Esophagus squamous epithelium (tissue), 5 donors: ENCODE results near the gene TRIM47. TPM values are rescaled to one million over a fixed set of nuclear protein-coding genes. Genes with fewer than 3 reads are reported as not detected.

Experiments
- DNase-seq: peaks from one replicate; lab custom pipeline; 2025; lab: John Stamatoyannopoulos, UW
- H3K27ac ChIP-seq, 4 donors: fragments of 200-600 bp; sonication (generic); one replicate each; pipeline ENCODE4 v1.5.1; 2016 to 2019; ENCODE audit warnings: mild to moderate bottlenecking in 1 of 4
- H3K27me3 ChIP-seq, 4 donors: fragments of 200-600 bp; sonication (generic); 1 replicate in 3 of 4; 2 replicates in 1 of 4; pipeline versions ENCODE4 v1.5.1 to v1.6.0; 2017 to 2021; ENCODE audit warnings: antibody characterized with exemption in 1 of 4
- H3K36me3 ChIP-seq, 3 donors: fragments of 200-600 bp; sonication (generic); one replicate each; pipeline ENCODE4 v1.5.1; 2016 to 2019
- H3K4me1 ChIP-seq, 3 donors: fragments of 200-600 bp; sonication (generic); one replicate each; pipeline ENCODE4 v1.5.1; 2017 to 2019
- H3K4me3 ChIP-seq, 4 donors: fragments of 200-600 bp; sonication (generic); 1 replicate in 3 of 4; 2 replicates in 1 of 4; pipeline ENCODE4 v1.5.1; 2016 to 2019; ENCODE audit warnings: mild to moderate bottlenecking in 2 of 4, moderate library complexity in 1 of 4
- H3K9me3 ChIP-seq, 3 donors: fragments of 200-600 bp; sonication (generic); one replicate each; pipeline ENCODE4 v1.5.1; 2016 to 2019
- POLR2A ChIP-seq, 4 donors: fragments of 450-650 bp; IDR thresholded peaks; one replicate each; pipeline ENCODE4 v1.6.1; 2017; ENCODE audit warnings: antibody characterized with exemption in 4 of 4, mild to moderate bottlenecking in 4 of 4, moderate library complexity in 3 of 4
- WGBS, 2 donors: methylation state at CpG; one replicate each; pipeline ENCODE4 v1.1.5; 2018; 5-methylcytosine and 5-hydroxymethylcytosine counted together
- intact Hi-C: fragments of 100-400 bp; cut with DNase I; formaldehyde crosslinking; loops from one replicate; pipeline ENCODE4 v1.15.0; 2022
- total RNA-seq, 4 donors: library from RNA; depleted of rRNA; stranded (reverse); fragments of >200 nt; gene quantifications; one replicate each; pipeline ENCODE4 v1.1.0, GENCODE V29; 2016
- TF ChIP-seq, protein P1 (sequence below), 6 experiments: fragments of 450-650 bp in 4 of 6; fragments of 200-600 bp in 2 of 6; sonication (generic) in 2 of 6; IDR thresholded peaks; one replicate each; pipeline ENCODE4 v1.5.1; 2016 to 2019; ENCODE audit warnings: antibody characterized with exemption in 6 of 6, mild to moderate bottlenecking in 4 of 6, moderate library complexity in 4 of 6
- donor health status: DM: yes; HTN: yes; CAD: no.

The TRIM47 gene
- total RNA-seq, 4 donors from 2014 or later: 19.5 to 33.4 (median 25.5) TPM

DNA sequence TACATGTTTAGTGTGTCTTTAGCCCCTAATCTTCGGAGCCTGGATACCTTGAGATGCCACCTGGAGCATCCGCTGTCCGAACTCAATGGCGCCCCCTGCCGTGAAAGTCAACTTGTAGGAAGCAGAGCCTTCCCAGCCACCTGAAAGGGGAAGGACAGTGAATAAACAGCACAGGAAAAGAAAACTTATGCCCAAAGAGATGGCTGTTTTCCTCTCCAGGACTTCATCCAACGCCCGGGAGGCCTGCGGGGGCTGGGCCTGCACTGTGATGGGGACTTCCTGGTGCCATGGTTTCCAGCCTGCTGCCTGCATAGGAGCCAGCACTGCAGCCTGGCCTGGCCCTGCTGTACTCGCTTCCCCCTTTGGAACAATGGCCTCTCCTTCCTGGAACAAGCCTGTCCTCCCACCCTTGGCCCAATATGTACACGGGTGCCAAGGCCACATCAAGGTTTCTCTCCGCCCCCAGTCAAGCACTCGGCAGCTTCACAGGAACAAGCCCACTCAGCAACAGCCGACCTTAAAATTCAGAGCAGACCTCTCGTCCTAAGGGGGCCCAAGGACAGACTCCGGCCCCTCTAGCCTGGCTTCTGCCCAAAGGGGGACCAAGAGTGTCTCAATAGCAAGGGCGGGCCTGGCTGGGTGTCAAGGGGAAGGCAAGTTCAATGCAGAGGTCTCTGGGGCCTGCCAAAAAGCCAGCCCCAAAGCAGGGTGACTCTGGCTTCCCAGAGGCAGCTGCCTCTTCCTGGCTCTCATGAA lies 29.7 kb downstream of the TRIM47 start:
- TF ChIP-seq, protein P1, sequence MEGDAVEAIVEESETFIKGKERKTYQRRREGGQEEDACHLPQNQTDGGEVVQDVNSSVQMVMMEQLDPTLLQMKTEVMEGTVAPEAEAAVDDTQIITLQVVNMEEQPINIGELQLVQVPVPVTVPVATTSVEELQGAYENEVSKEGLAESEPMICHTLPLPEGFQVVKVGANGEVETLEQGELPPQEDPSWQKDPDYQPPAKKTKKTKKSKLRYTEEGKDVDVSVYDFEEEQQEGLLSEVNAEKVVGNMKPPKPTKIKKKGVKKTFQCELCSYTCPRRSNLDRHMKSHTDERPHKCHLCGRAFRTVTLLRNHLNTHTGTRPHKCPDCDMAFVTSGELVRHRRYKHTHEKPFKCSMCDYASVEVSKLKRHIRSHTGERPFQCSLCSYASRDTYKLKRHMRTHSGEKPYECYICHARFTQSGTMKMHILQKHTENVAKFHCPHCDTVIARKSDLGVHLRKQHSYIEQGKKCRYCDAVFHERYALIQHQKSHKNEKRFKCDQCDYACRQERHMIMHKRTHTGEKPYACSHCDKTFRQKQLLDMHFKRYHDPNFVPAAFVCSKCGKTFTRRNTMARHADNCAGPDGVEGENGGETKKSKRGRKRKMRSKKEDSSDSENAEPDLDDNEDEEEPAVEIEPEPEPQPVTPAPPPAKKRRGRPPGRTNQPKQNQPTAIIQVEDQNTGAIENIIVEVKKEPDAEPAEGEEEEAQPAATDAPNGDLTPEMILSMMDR (IDR thresholded peaks at IDR 0.05): peak; percentile 58 to 83 (median 63)
- no peak for TF ChIP-seq POLR2A (IDR thresholded peaks at IDR 0.05)
- Histone ChIP-seq H3K27ac (peak overlapping the region; percentile 23 to 95 (median 90)), H3K4me3 (no peak overlapping the region), H3K27me3 (no peaks in the 10 kb centered on the region), H3K9me3 (no peaks in the 10 kb centered on the region), H3K4me1 (peaks cover 33 to 100% (median 66%) of the 10 kb centered on the region in 3 donors), H3K36me3 (peaks cover 41 to 74% (median 49%) of the 10 kb centered on the region in 3 donors)
- intact Hi-C loops: no loop called here
- no peak for DNase-seq
- 16 to 21% methylated on average over 9 to 10 of the region's 16 CpGs for WGBS, 2 donors

DNA sequence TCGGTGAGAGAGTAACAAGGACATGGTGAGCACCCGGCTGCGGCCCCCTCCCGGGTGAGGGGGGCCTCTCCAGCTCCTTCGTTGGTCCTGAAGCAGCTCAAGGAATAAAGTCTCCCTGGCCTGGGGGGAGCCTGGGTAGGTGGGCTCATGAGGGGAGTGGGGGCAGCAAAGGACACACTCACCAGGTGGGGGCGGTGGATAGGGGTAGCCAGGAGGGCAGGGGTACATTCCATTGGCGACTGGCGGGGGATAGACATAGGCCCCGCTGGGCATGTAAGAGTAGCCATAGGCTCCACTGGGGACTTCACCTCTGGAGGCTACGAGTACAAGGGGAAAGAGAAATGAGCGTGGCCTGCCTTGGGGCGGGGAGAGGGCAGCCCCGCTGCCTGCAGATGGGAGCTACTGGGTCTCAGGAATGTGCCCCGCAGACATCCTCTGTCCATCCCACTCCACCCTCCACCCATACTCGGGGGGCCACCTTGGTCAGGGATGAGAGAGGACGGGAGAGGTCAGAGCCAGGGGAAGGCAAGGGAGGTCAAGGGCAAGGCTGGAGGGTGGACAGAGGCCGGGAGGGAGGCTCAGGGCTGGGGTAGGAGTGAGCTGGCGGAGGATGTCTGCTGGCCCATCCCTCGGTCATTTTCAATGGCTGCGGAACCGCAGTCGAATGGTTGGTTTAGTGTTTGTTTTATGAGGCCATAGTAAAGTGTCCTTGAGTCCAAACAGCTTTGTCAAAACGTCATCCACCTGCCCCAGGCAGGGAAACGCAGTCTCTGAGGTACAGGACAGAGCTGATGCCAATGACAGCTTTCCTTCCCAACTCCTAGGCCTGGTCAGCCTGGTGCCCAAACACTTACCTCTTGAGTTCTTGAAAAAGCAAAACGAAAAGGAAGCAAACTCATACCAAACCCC lies 30.5 kb downstream of the TRIM47 start:
- Histone ChIP-seq H3K27me3 (no peaks in the 10 kb centered on the region), H3K36me3 (peaks cover 41 to 72% (median 49%) of the 10 kb centered on the region in 3 donors), H3K27ac (peak overlapping the region; percentile 17 to 95 (median 90)), H3K4me1 (peaks cover 26 to 100% (median 58%) of the 10 kb centered on the region in 3 donors), H3K4me3 (no peak overlapping the region), H3K9me3 (no peaks in the 10 kb centered on the region)
- DNase-seq: no peak
- TF ChIP-seq POLR2A (IDR thresholded peaks at IDR 0.05): no peak
- TF ChIP-seq, protein P1 (IDR thresholded peaks at IDR 0.05): no peak
- 81% methylated on average over 16 to 21 of the region's 25 CpGs for WGBS, 2 donors
- intact Hi-C loops: no loop called here

DNA sequence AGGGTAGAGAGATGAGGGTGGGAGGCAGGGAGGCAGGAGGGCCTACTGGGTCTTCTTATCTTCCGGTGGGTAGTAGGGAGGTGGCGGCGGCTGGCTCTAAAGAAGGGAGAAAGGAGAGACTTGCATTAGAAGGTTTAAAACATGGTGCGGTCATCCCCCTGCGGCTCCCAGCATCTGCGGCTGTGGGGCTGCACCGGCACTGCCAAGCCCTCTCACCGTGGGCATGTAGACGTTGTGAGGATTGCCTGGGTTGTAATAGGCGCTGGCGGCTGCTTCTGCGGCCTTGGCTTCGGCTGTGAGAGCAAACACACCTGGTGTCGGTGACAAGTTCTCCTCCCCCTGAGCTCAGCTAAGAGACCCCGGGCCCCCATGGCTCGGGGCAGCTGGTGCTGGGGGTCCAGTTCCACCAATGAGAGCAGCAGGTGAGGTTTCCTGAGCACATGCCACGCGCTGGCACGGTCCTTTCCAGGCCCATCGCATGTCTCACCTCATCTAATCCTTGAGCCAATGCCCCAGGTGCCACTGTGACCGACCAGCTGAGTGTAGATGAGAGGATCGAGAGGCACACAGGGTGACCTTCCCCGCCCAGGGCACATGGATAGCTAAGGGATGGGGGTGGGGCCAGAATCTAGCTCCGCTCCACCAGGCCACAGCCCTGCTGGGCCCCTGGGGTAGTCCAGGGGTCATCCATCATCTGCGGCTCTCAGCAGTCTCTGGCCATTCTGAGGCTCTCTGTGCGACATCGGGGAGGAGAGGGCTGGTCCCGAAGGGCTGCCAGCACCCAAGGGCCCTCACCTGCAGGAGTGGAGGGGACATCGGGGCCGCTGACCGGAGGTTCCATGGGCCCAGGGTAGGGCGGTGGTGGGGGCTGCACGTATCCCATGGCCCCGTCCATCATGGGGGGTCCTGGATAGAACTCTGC lies 31.4 kb downstream of the TRIM47 start:
- Histone ChIP-seq H3K4me3 (no peak overlapping the region), H3K27ac (peak overlapping the region; percentile 90 to 95 (median 92)), H3K9me3 (no peaks in the 10 kb centered on the region), H3K36me3 (peaks cover 41 to 68% (median 49%) of the 10 kb centered on the region in 3 donors), H3K4me1 (peaks cover 26 to 100% (median 56%) of the 10 kb centered on the region in 3 donors), H3K27me3 (no peaks in the 10 kb centered on the region)
- 75 to 94% methylated on average over 7 to 9 of the region's 34 CpGs for WGBS, 2 donors
- TF ChIP-seq POLR2A (IDR thresholded peaks at IDR 0.05): no peak
- TF ChIP-seq, protein P1 (IDR thresholded peaks at IDR 0.05): no peak
- intact Hi-C loops: no loop called here
- no peak for DNase-seq

DNA sequence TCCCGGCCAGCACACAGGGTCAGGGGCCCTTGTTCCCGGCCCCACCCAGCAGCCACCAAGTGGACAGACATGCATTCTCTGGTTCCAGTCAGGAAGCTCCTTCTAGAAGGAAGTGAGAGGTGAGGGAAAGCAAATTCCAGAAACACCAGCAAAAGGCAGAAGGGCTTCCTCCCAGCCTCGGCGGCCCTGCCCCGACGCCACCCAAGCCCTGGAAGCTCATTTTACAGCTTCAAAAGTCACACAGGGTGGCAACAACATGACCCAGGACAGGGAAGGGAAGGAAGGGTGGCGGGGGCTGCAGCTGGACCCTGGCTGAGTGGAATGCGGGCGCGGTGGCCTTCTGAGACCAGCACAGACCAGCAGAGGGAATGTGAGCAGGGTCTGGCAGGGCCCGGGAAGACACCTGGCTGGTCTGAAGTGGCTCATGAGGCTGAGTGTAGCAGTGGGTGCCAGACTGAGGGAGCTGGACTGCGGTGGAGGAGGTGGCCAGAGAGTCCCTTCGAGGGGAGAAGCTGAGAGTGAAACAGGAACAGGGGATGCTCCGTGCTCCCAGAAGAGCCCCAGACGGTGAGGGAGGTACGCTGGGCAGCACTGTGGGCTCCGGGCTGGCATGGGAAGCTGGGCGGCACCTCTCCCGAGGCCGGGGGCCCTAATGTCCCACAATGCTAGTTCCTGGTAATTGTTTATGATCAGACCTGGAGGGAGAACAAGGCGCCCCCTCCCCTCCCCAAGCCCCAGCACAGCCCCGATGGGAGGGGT lies 32.3 kb downstream of the TRIM47 start:
- Histone ChIP-seq H3K27ac (peak overlapping the region; percentile 90 to 95 (median 92)), H3K4me3 (no peak overlapping the region), H3K27me3 (no peaks in the 10 kb centered on the region), H3K9me3 (no peaks in the 10 kb centered on the region), H3K36me3 (peaks cover 41 to 60% (median 43%) of the 10 kb centered on the region in 3 donors), H3K4me1 (peaks cover 26 to 94% (median 56%) of the 10 kb centered on the region in 3 donors)
- WGBS, 2 donors: 75 to 88% methylated on average over 15 to 19 of the region's 22 CpGs
- intact Hi-C loops: no loop called here
- TF ChIP-seq, protein P1 (IDR thresholded peaks at IDR 0.05): no peak
- no peak for TF ChIP-seq POLR2A (IDR thresholded peaks at IDR 0.05)
- no peak for DNase-seq
